Karpas-422 (cell line): ENCODE results near the gene ZFP1. TPM values are rescaled to one million over a fixed set of nuclear protein-coding genes. Genes with fewer than 3 reads are reported as not detected.
A peak's percentile ranks its signal among the peaks of the same experiment; 100 is the strongest.

Experiments used
- DNase-seq: peaks from one replicate; pipeline ENCODE4 v3.0.0-alpha.2; 2015
- H2AFZ ChIP-seq: fragments of 200-600 bp; sonication (generic); 2 replicates; pipeline ENCODE4 v1.6.1; 2014; ENCODE audit warnings: antibody characterized with exemption, low read length, mixed read lengths
- H3K27ac ChIP-seq: fragments of 200-600 bp; sonication (generic); 2 replicates; pipeline ENCODE4 v1.5.1; 2014; ENCODE audit warnings: mild to moderate bottlenecking, low read length, moderate library complexity
- H3K27me3 ChIP-seq: fragments of 200-600 bp; sonication (generic); 2 replicates; pipeline ENCODE4 v1.6.1; 2014; ENCODE audit warnings: low read length, mixed read lengths
- H3K36me3 ChIP-seq: fragments of 200-600 bp; sonication (generic); 2 replicates; pipeline ENCODE4 v1.6.1; 2014; ENCODE audit warnings: low read length, mixed read lengths; ENCODE audit not compliant: insufficient read depth
- H3K4me1 ChIP-seq: fragments of 200-600 bp; sonication (generic); 2 replicates; pipeline ENCODE4 v1.6.1; 2014; ENCODE audit warnings: mild to moderate bottlenecking, low read length, mixed read lengths
- H3K4me2 ChIP-seq: fragments of 200-600 bp; sonication (generic); 2 replicates; pipeline ENCODE4 v1.6.1; 2014; ENCODE audit warnings: low read length, low read depth, mild to moderate bottlenecking; ENCODE audit not compliant: poor library complexity, severe bottlenecking
- H3K4me3 ChIP-seq: fragments of 200-600 bp; sonication (generic); 2 replicates; pipeline ENCODE4 v1.5.1; 2014; ENCODE audit warnings: mild to moderate bottlenecking, antibody characterized with exemption, low read length, mixed read lengths
- H3K79me2 ChIP-seq: fragments of 200-600 bp; sonication (generic); 2 replicates; pipeline ENCODE4 v1.6.1; 2014; ENCODE audit warnings: mild to moderate bottlenecking, low read length, mixed read lengths
- H3K9ac ChIP-seq: fragments of 200-600 bp; sonication (generic); 2 replicates; pipeline ENCODE4 v1.6.0; 2014; ENCODE audit warnings: low read length
- H3K9me2 ChIP-seq: fragments of 200-600 bp; sonication (generic), shearing (Covaris generic); replicated peaks from 2 replicates; pipeline ENCODE4 v1.6.0; 2014; ENCODE audit warnings: mild to moderate bottlenecking, low read length, moderate library complexity; ENCODE audit not compliant: insufficient read depth
- H3K9me3 ChIP-seq: fragments of 300-700, 200-600 bp; sonication (generic); 2 replicates; pipeline ENCODE4 v1.6.1; 2014; ENCODE audit warnings: low read length, mixed read lengths
- H4K20me1 ChIP-seq: fragments of 200-600 bp; sonication (generic); 2 replicates; pipeline ENCODE4 v1.6.1; 2014; ENCODE audit warnings: mild to moderate bottlenecking, antibody characterized with exemption, low read length, low read depth; ENCODE audit not compliant: insufficient read depth
- total RNA-seq: library from RNA; depleted of rRNA; stranded (reverse); fragments of >200 nt; shearing (Covaris generic); gene quantifications from 2 replicates; pipeline ENCODE4 v1.2.3, GENCODE V29; 2014; ENCODE audit warnings: low replicate concordance

ZFP1 gene
- total RNA-seq, 1 experiment from 2014 or later = 23.0 TPM

- Histone ChIP-seq H3K36me3 (no peaks in the 10 kb centered on the region), H3K27me3 (no peaks in the 10 kb centered on the region), H3K4me2 (no peak overlapping the region), H4K20me1 (no peaks in the 10 kb centered on the region), H3K4me3 (no peak overlapping the region), H3K9me2 (no peaks in the 10 kb centered on the region), H3K27ac (no peak overlapping the region), H3K4me1 (no peaks in the 10 kb centered on the region), H3K9ac (no peak overlapping the region), H3K9me3 (no peaks in the 10 kb centered on the region), H2AFZ (no peak overlapping the region), H3K79me2 (no peaks in the 10 kb centered on the region)
- DNase-seq = no peak
Measured at GRCh38 chr16:75138233-75138632, 10.1 kb upstream of the ZFP1 start.

- H3K27ac ChIP-seq = no peak overlapping the region
- no peaks in the 10 kb centered on the region for H3K9me3 ChIP-seq
- no peaks in the 10 kb centered on the region for H4K20me1 ChIP-seq
- no peak for DNase-seq
- no peaks in the 10 kb centered on the region for H3K27me3 ChIP-seq
- H2AFZ ChIP-seq = no peak overlapping the region
- no peak overlapping the region for H3K9ac ChIP-seq
- no peaks in the 10 kb centered on the region for H3K79me2 ChIP-seq
- H3K36me3 ChIP-seq = no peaks in the 10 kb centered on the region
- H3K4me3 ChIP-seq = no peak overlapping the region
- H3K4me2 ChIP-seq = no peak overlapping the region
- H3K9me2 ChIP-seq = no peaks in the 10 kb centered on the region
- no peaks in the 10 kb centered on the region for H3K4me1 ChIP-seq
Measured at GRCh38 chr16:75138636-75139035, 9.7 kb upstream of the ZFP1 start.

- no peaks in the 10 kb centered on the region for H3K36me3 ChIP-seq
- H3K9me2 ChIP-seq = no peaks in the 10 kb centered on the region
- no peaks in the 10 kb centered on the region for H3K79me2 ChIP-seq
- no peaks in the 10 kb centered on the region for H3K27me3 ChIP-seq
- H3K27ac ChIP-seq = no peak overlapping the region
- H3K4me2 ChIP-seq = no peak overlapping the region
- no peaks in the 10 kb centered on the region for H3K4me1 ChIP-seq
- H2AFZ ChIP-seq = no peak overlapping the region
- H3K9me3 ChIP-seq = no peaks in the 10 kb centered on the region
- H3K9ac ChIP-seq = no peak overlapping the region
- H4K20me1 ChIP-seq = no peaks in the 10 kb centered on the region
- no peak overlapping the region for H3K4me3 ChIP-seq
- no peak for DNase-seq
Measured at GRCh38 chr16:75139498-75139897, 8.8 kb upstream of the ZFP1 start.

- Histone ChIP-seq H3K79me2 (peaks cover under 1% of the 10 kb centered on the region), H3K9me3 (no peaks in the 10 kb centered on the region), H3K27ac (no peak overlapping the region), H3K36me3 (no peaks in the 10 kb centered on the region), H3K27me3 (no peaks in the 10 kb centered on the region), H4K20me1 (no peaks in the 10 kb centered on the region), H2AFZ (no peak overlapping the region), H3K4me3 (no peak overlapping the region), H3K4me1 (peaks cover 4% of the 10 kb centered on the region; the same call in 1 of the 2 replicates), H3K4me2 (no peak overlapping the region), H3K9ac (no peak overlapping the region), H3K9me2 (no peaks in the 10 kb centered on the region)
- DNase-seq = no peak
Measured at GRCh38 chr16:75143941-75144340, 4.4 kb upstream of the ZFP1 start.

- H2AFZ ChIP-seq = peak overlapping the region; percentile 93; the same call in 1 of the 2 replicates
- H3K9me2 ChIP-seq = no peaks in the 10 kb centered on the region
- H3K27me3 ChIP-seq = no peaks in the 10 kb centered on the region
- H4K20me1 ChIP-seq = no peaks in the 10 kb centered on the region
- peak overlapping the region; percentile 85 for H3K4me2 ChIP-seq
- DNase-seq = no peak
- H3K9me3 ChIP-seq = peaks cover 13% of the 10 kb centered on the region
- peaks cover 11% of the 10 kb centered on the region; the same call in 1 of the 2 replicates for H3K4me1 ChIP-seq
- no peak overlapping the region for H3K27ac ChIP-seq
- H3K9ac ChIP-seq = no peak overlapping the region
- peaks cover 16% of the 10 kb centered on the region for H3K36me3 ChIP-seq
- peak overlapping the region; percentile 97 for H3K4me3 ChIP-seq
- peaks cover 40% of the 10 kb centered on the region for H3K79me2 ChIP-seq
Measured at GRCh38 chr16:75147968-75148310, 385 bp upstream of the ZFP1 start.

GRCh38 chr16:75151798-75152197 lies 3.5 kb downstream of the ZFP1 start:
- Histone ChIP-seq H3K36me3 (peaks cover 43% of the 10 kb centered on the region), H3K9ac (no peak overlapping the region), H3K9me3 (peaks cover 17% of the 10 kb centered on the region), H4K20me1 (no peaks in the 10 kb centered on the region), H3K27me3 (no peaks in the 10 kb centered on the region), H2AFZ (no peak overlapping the region), H3K79me2 (peaks cover 58% of the 10 kb centered on the region), H3K27ac (no peak overlapping the region), H3K4me2 (no peak overlapping the region), H3K9me2 (no peaks in the 10 kb centered on the region), H3K4me1 (peaks cover 13% of the 10 kb centered on the region; the same call in 1 of the 2 replicates), H3K4me3 (no peak overlapping the region)
- peak; percentile 34 for DNase-seq

GRCh38 chr16:75152635-75153034 lies 4.3 kb downstream of the ZFP1 start:
- peaks cover 17% of the 10 kb centered on the region for H3K9me3 ChIP-seq
- DNase-seq = no peak
- no peak overlapping the region for H3K9ac ChIP-seq
- H4K20me1 ChIP-seq = no peaks in the 10 kb centered on the region
- H3K36me3 ChIP-seq = peaks cover 43% of the 10 kb centered on the region
- no peak overlapping the region for H3K27ac ChIP-seq
- no peak overlapping the region for H2AFZ ChIP-seq
- peaks cover 13% of the 10 kb centered on the region; the same call in 1 of the 2 replicates for H3K4me1 ChIP-seq
- H3K79me2 ChIP-seq = peaks cover 60% of the 10 kb centered on the region
- no peak overlapping the region for H3K4me3 ChIP-seq
- no peak overlapping the region for H3K4me2 ChIP-seq
- H3K9me2 ChIP-seq = no peaks in the 10 kb centered on the region
- H3K27me3 ChIP-seq = no peaks in the 10 kb centered on the region

- Histone ChIP-seq H3K79me2 (peaks cover 20% of the 10 kb centered on the region), H3K4me2 (no peak overlapping the region), H3K9me2 (no peaks in the 10 kb centered on the region), H3K9ac (no peak overlapping the region), H2AFZ (no peak overlapping the region), H4K20me1 (no peaks in the 10 kb centered on the region), H3K4me3 (no peak overlapping the region), H3K36me3 (peaks cover 34% of the 10 kb centered on the region), H3K27ac (no peak overlapping the region), H3K4me1 (peaks cover 8% of the 10 kb centered on the region), H3K27me3 (no peaks in the 10 kb centered on the region), H3K9me3 (peaks cover 3% of the 10 kb centered on the region; the same call in 1 of the 2 replicates)
- DNase-seq = no peak
Measured at GRCh38 chr16:75160386-75160785, 12.1 kb downstream of the ZFP1 start.
